ENCODE data around the gene FBL. TPM values are rescaled to one million over a fixed set of nuclear protein-coding genes. Genes with fewer than 3 reads are reported as not detected.

The FBL gene
- total RNA-seq, 1 experiment from 2014 or later: 4,927 TPM

DNA sequence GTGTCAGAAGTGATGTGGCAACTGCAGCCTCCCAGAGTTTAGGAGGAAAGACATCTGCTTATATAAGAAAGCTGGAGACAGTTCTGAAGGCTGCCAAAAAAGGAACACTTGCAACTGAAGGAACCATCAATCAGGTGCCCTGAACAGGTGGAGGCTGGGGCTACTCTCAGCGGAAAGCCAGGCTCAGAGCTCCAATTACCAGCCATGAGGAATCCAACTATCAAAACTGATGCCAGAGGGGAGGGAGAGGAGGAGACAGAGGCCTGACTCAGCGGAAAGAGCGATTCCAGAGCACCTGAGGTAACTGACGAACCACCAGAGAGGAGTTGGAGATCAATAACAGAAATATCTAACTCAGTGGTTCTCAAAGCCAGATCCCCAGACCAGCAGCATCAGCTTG is 43.2 kb downstream of the FBL start:
- TF ChIP-seq POLR2AphosphoS5 (IDR thresholded peaks at IDR 0.05; ENCODE audit: low read depth, low read length) (no peak), SIN3A (IDR thresholded peaks at IDR 0.05; ENCODE audit: borderline replicate concordance, insufficient read depth, low read depth, low read length) (no peak), TCF7L2 (IDR thresholded peaks at IDR 0.05; ENCODE audit: low read depth, low read length) (no peak)
- TF ChIP-seq, protein P1, sequence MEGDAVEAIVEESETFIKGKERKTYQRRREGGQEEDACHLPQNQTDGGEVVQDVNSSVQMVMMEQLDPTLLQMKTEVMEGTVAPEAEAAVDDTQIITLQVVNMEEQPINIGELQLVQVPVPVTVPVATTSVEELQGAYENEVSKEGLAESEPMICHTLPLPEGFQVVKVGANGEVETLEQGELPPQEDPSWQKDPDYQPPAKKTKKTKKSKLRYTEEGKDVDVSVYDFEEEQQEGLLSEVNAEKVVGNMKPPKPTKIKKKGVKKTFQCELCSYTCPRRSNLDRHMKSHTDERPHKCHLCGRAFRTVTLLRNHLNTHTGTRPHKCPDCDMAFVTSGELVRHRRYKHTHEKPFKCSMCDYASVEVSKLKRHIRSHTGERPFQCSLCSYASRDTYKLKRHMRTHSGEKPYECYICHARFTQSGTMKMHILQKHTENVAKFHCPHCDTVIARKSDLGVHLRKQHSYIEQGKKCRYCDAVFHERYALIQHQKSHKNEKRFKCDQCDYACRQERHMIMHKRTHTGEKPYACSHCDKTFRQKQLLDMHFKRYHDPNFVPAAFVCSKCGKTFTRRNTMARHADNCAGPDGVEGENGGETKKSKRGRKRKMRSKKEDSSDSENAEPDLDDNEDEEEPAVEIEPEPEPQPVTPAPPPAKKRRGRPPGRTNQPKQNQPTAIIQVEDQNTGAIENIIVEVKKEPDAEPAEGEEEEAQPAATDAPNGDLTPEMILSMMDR (IDR thresholded peaks at IDR 0.05): no peak
- H3K27ac ChIP-seq (ENCODE audit: low read length): no peak overlapping the region
- no TSS peak for BruUV-seq (replicated peaks)
- ATAC-seq: peak; percentile 16
- H3K4me3 ChIP-seq (ENCODE audit: low read depth in 2 of 2, low read length in 2 of 2): no peak overlapping the region
- peaks cover under 1% of the 10 kb centered on the region; the same call in 1 of the 2 replicates for H3K9me3 ChIP-seq (ENCODE audit: control insufficient read depth, insufficient read depth, low read depth, low read length)
- in situ Hi-C loops (cut with HindIII; ENCODE audit: low pct_unique_long_range_greater_than_20kb, low sequenced_read_pairs) (no loop called here), intact Hi-C loops (cut with micrococcal nuclease; ENCODE audit: unreplicated experiment) (no loop called here)
- peaks cover 6% of the 10 kb centered on the region; the same call in 1 of the 2 replicates for H3K4me1 ChIP-seq (ENCODE audit: control insufficient read depth, insufficient read depth, low read length)
- ChIA-PET CTCF (interaction anchor here (0.5 to 12.0 kb wide), 9 partner anchors 10 to 837 kb away, joined by 3 to 248 read pairs (median 7); no protein-coding TSS in a partner anchor), POLR2A (interaction anchor here (0.6 to 2.7 kb wide), 9 partner anchors 8 to 199 kb away, joined by 3 to 12 read pairs (median 4); partner anchors contain the start of gene DYRK1B)
- peaks cover 49% of the 10 kb centered on the region for H3K27me3 ChIP-seq (ENCODE audit: control insufficient read depth, insufficient read depth, low read length)
- no peak for DNase-seq (ENCODE audit: low read depth, low spot score)
- no peaks in the 10 kb centered on the region for H3K36me3 ChIP-seq (ENCODE audit: control insufficient read depth, insufficient read depth, low read length)

DNA sequence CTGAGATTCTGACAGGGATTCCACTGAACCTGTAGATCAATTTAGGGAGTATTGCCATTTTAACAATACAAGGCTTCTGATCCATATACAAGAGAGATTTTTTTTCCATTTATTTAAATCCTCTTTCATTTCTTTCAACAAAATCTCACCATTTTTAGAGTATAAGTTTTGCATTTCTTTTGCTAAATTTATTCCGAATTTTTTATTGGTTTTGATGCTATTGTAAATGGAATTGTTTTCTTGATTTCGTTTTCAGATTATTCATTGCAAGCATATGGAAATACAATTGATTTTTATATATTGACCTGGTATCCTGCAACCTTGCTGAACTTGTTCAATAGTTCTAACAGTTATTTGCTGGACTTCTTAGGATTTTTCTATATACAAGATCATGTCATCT is 49.1 kb downstream of the FBL start:
- POLR2A ChIA-PET: interaction anchor here (1.1 to 1.7 kb wide), 3 partner anchors 15 to 361 kb away, joined by 3 to 6 read pairs (median 3); partner anchors contain the start of gene RPS16
- ATAC-seq: no peak
- H3K36me3 ChIP-seq (ENCODE audit: control insufficient read depth, insufficient read depth, low read length): no peaks in the 10 kb centered on the region
- H3K9me3 ChIP-seq (ENCODE audit: control insufficient read depth, insufficient read depth, low read depth, low read length): no peaks in the 10 kb centered on the region
- H3K27ac ChIP-seq (ENCODE audit: low read length): no peak overlapping the region
- CTCF ChIA-PET: interaction anchor here (1.0 to 9.2 kb wide), 7 partner anchors 8 to 745 kb away, joined by 3 to 357 read pairs (median 16); partner anchors contain the start of genes DYRK1B, FBL and PSMC4
- intact Hi-C loops (cut with micrococcal nuclease; ENCODE audit: unreplicated experiment): no loop called here
- H3K4me3 ChIP-seq (ENCODE audit: low read depth in 2 of 2, low read length in 2 of 2): no peak overlapping the region
- TF ChIP-seq, protein P1 (IDR thresholded peaks at IDR 0.05): no peak
- TF ChIP-seq POLR2AphosphoS5 (IDR thresholded peaks at IDR 0.05; ENCODE audit: low read depth, low read length): no peak
- no peak for TF ChIP-seq SIN3A (IDR thresholded peaks at IDR 0.05; ENCODE audit: borderline replicate concordance, insufficient read depth, low read depth, low read length)
- no peak for TF ChIP-seq TCF7L2 (IDR thresholded peaks at IDR 0.05; ENCODE audit: low read depth, low read length)
- TF ChIP-seq, protein P2, sequence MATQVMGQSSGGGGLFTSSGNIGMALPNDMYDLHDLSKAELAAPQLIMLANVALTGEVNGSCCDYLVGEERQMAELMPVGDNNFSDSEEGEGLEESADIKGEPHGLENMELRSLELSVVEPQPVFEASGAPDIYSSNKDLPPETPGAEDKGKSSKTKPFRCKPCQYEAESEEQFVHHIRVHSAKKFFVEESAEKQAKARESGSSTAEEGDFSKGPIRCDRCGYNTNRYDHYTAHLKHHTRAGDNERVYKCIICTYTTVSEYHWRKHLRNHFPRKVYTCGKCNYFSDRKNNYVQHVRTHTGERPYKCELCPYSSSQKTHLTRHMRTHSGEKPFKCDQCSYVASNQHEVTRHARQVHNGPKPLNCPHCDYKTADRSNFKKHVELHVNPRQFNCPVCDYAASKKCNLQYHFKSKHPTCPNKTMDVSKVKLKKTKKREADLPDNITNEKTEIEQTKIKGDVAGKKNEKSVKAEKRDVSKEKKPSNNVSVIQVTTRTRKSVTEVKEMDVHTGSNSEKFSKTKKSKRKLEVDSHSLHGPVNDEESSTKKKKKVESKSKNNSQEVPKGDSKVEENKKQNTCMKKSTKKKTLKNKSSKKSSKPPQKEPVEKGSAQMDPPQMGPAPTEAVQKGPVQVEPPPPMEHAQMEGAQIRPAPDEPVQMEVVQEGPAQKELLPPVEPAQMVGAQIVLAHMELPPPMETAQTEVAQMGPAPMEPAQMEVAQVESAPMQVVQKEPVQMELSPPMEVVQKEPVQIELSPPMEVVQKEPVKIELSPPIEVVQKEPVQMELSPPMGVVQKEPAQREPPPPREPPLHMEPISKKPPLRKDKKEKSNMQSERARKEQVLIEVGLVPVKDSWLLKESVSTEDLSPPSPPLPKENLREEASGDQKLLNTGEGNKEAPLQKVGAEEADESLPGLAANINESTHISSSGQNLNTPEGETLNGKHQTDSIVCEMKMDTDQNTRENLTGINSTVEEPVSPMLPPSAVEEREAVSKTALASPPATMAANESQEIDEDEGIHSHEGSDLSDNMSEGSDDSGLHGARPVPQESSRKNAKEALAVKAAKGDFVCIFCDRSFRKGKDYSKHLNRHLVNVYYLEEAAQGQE (IDR thresholded peaks at IDR 0.05; ENCODE audit: insufficient read depth in 1 of 2, low read depth in 2 of 2, low read length in 1 of 2): no peak
- H3K27me3 ChIP-seq (ENCODE audit: control insufficient read depth, insufficient read depth, low read length): peaks cover 55% of the 10 kb centered on the region
- H3K4me1 ChIP-seq (ENCODE audit: control insufficient read depth, insufficient read depth, low read length): peaks cover 13% of the 10 kb centered on the region
- BruUV-seq (replicated peaks): no TSS peak
- in situ Hi-C loops (cut with HindIII; ENCODE audit: low pct_unique_long_range_greater_than_20kb, low sequenced_read_pairs): loop anchor here (25.0 kb wide), 2 partner anchors 1010 to 1135 kb away; partner anchors contain the start of gene LGALS7B
- no peak for DNase-seq (ENCODE audit: low read depth, low spot score)

Measured in Panc1 (cell line).